ENCODE measurements around the gene TPPP2.

TPPP2 gene

GRCh38 chr14:21074398-21075272 is 44.6 kb downstream of the TPPP2 start:
- TF ChIP-seq CTCF (IDR thresholded peaks at IDR 0.05), result no peak

- TF ChIP-seq CTCF (IDR thresholded peaks at IDR 0.05), result no peak
These were observed 45.9 kb downstream of the TPPP2 start for GRCh38 chr14:21075719-21076437.

GRCh38 chr14:21077672-21078071 is 47.7 kb downstream of the TPPP2 start:
- no peak for TF ChIP-seq CTCF (IDR thresholded peaks at IDR 0.05)

- TF ChIP-seq CTCF (IDR thresholded peaks at IDR 0.05), result no peak
These were observed 48.3 kb downstream of the TPPP2 start for GRCh38 chr14:21078287-21078686.

GRCh38 chr14:21078726-21079125 is 48.7 kb downstream of the TPPP2 start:
- TF ChIP-seq CTCF (IDR thresholded peaks at IDR 0.05), result no peak

GRCh38 chr14:21081521-21082142 is 51.6 kb downstream of the TPPP2 start:
- no peak for TF ChIP-seq CTCF (IDR thresholded peaks at IDR 0.05)
